OCI-LY7 (cell line): ENCODE data around the gene CUL4A.

Experiments
- EZH2phosphoT487 ChIP-seq: fragments of 200-600 bp; sonication (generic); IDR thresholded peaks from 2 replicates; pipeline ENCODE4 v1.6.1; 2018; ENCODE audit warnings: low read depth, borderline replicate concordance, mild to moderate bottlenecking, mixed run types, antibody characterized with exemption, low read length, moderate library complexity, mixed read lengths
- TF ChIP-seq, protein P1 (sequence below): fragments of 200-600 bp; sonication (generic); conservative IDR thresholded peaks from 2 replicates; pipeline ENCODE4 v1.5.1; 2014; ENCODE audit warnings: mild to moderate bottlenecking, antibody characterized with exemption, low read length, moderate library complexity, mixed read lengths

DNA sequence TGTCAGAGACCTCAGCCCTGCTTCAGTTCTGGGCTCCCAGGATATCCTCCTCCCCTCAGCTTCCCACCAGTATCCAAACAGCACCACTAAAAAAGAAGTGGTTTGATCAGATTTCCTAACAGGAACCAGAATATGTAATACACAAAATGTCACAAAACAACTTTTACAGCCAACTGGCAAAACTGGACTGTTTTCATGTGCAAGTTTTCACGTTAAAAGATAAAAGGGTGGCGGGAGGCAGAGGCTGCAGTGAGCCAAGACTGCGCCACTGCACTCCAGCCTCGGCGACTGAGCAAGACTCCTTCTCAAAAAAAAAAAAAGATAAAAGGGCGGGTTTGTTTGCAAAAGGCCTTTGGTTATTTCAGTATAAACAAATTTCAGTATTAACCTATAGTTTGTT, 14.1 kb upstream of the CUL4A start:
- TF ChIP-seq, protein P1, sequence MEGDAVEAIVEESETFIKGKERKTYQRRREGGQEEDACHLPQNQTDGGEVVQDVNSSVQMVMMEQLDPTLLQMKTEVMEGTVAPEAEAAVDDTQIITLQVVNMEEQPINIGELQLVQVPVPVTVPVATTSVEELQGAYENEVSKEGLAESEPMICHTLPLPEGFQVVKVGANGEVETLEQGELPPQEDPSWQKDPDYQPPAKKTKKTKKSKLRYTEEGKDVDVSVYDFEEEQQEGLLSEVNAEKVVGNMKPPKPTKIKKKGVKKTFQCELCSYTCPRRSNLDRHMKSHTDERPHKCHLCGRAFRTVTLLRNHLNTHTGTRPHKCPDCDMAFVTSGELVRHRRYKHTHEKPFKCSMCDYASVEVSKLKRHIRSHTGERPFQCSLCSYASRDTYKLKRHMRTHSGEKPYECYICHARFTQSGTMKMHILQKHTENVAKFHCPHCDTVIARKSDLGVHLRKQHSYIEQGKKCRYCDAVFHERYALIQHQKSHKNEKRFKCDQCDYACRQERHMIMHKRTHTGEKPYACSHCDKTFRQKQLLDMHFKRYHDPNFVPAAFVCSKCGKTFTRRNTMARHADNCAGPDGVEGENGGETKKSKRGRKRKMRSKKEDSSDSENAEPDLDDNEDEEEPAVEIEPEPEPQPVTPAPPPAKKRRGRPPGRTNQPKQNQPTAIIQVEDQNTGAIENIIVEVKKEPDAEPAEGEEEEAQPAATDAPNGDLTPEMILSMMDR, result no peak
- TF ChIP-seq EZH2phosphoT487, result no peak
